K562 (cell line): Measurements from ENCODE around the gene PPP2R2B.

Source experiments
- ESRRA ChIP-seq: fragments of 450-650 bp; IDR thresholded peaks from 2 replicates; pipeline ENCODE4 v1.6.1; 2014; ENCODE audit warnings: low read depth, mild to moderate bottlenecking, moderate library complexity, borderline replicate concordance
- GABPB1 ChIP-seq: sonication (generic); formaldehyde crosslinking; IDR thresholded peaks from 2 replicates; pipeline ENCODE4 v1.8.0; 2022; ENCODE audit warnings: mild to moderate bottlenecking, missing genetic modification reagents
- RAD21 ChIP-seq, 2 experiments: fragments of 250-450 bp in 1 of 2; fragments of 450-650 bp in 1 of 2; sonication (Bioruptor Pico) in 1 of 2; formaldehyde crosslinking in 1 of 2; IDR thresholded peaks in 1 of 2; conservative IDR thresholded peaks in 1 of 2; 2 replicates each; pipeline versions ENCODE4 v1.4.0 to v1.8.0; 2020 to 2022; ENCODE audit warnings: mild to moderate bottlenecking in 2 of 2, moderate library complexity in 1 of 2
- SMAD2 ChIP-seq: fragments of 150-350 bp; IDR thresholded peaks from 2 replicates; pipeline ENCODE4 v1.6.1; 2014; ENCODE audit warnings: low read depth, mild to moderate bottlenecking, low read length
- ZNF197 ChIP-seq: fragments of 200-800 bp; sonication (Bioruptor generic); IDR thresholded peaks from 2 replicates; pipeline ENCODE4 v1.6.1; 2016; ENCODE audit warnings: low read depth, missing genetic modification characterization, missing compliant biosample characterization
- ZNF274 ChIP-seq: IDR thresholded peaks from 2 replicates; pipeline ENCODE4 v1.6.1; 2011; ENCODE audit warnings: low read depth, mild to moderate bottlenecking, low read length, moderate library complexity, borderline replicate concordance
- ZNF311 ChIP-seq: fragments of 250-450 bp; sonication (Bioruptor Pico); IDR thresholded peaks from 2 replicates; pipeline ENCODE4 v1.4.0; 2020; ENCODE audit warnings: mild to moderate bottlenecking, moderate library complexity
- TF ChIP-seq, protein P1 (sequence below): sonication (generic); formaldehyde crosslinking; IDR thresholded peaks from 2 replicates; pipeline ENCODE4 v1.8.1; 2023; ENCODE audit warnings: mild to moderate bottlenecking, missing genetic modification reagents, moderate library complexity
- TF ChIP-seq, protein P2 (sequence below), 3 experiments: IDR thresholded peaks in 2 of 3; conservative IDR thresholded peaks in 1 of 3; 2 replicates each; pipeline ENCODE4 v1.5.1; 2011 to 2012; ENCODE audit warnings: low read length in 3 of 3, mild to moderate bottlenecking in 3 of 3, control low read depth in 2 of 3, improper control_type of control experiment in 1 of 3, inconsistent platforms in 1 of 3, low read depth in 1 of 3, mixed read lengths in 1 of 3, moderate library complexity in 1 of 3; ENCODE audit not compliant: insufficient read depth in 2 of 3

DNA sequence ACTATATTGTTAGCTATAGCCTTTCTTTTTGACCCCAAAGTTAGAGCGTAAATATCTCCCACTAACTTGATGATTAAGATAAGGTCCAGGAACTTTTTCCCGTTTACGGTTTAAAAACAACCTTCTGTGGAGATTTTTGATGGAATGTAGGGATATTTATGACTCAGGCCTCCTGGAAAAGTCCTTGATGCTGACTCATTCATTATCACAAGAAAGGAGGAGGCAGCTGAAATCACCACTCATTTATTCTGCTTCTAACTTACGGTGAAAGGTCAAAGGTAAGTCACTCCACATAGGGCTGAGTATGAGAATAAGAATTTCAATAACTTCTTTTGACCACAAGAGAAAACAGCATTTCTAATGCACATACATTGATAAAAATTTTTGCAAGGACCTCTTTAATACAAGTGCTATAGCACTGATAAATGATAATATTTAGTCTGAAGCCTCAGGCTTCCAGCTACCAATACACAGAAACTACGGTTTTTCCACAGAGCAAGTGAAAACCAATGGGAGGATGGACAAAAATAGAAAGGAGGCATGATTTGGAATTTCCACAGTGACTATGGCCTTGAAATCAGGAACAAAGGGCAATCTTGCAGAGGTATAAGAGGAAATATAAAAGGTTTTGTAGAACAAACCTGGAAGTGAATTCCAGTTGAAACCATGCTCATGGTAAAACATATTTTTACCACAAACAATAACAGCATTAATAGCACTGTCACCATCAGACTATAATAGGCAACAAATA, 146.5 kb downstream of the PPP2R2B start:
- no peak for TF ChIP-seq ESRRA
- no peak for TF ChIP-seq ZNF311 (CRISPR knock-in tag)
- TF ChIP-seq, protein P1, sequence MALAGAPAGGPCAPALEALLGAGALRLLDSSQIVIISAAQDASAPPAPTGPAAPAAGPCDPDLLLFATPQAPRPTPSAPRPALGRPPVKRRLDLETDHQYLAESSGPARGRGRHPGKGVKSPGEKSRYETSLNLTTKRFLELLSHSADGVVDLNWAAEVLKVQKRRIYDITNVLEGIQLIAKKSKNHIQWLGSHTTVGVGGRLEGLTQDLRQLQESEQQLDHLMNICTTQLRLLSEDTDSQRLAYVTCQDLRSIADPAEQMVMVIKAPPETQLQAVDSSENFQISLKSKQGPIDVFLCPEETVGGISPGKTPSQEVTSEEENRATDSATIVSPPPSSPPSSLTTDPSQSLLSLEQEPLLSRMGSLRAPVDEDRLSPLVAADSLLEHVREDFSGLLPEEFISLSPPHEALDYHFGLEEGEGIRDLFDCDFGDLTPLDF (CRISPR knock-in tag): no peak
- TF ChIP-seq SMAD2: no peak
- TF ChIP-seq GABPB1 (CRISPR knock-in tag): no peak
- TF ChIP-seq, protein P2, sequence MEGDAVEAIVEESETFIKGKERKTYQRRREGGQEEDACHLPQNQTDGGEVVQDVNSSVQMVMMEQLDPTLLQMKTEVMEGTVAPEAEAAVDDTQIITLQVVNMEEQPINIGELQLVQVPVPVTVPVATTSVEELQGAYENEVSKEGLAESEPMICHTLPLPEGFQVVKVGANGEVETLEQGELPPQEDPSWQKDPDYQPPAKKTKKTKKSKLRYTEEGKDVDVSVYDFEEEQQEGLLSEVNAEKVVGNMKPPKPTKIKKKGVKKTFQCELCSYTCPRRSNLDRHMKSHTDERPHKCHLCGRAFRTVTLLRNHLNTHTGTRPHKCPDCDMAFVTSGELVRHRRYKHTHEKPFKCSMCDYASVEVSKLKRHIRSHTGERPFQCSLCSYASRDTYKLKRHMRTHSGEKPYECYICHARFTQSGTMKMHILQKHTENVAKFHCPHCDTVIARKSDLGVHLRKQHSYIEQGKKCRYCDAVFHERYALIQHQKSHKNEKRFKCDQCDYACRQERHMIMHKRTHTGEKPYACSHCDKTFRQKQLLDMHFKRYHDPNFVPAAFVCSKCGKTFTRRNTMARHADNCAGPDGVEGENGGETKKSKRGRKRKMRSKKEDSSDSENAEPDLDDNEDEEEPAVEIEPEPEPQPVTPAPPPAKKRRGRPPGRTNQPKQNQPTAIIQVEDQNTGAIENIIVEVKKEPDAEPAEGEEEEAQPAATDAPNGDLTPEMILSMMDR (IDR thresholded peaks at IDR 0.05 in 2 of 3, conservative IDR thresholded peaks at IDR 0.05 in 1 of 3; ENCODE audit: insufficient read depth in 2 of 3, low read depth in 1 of 3, low read length in 3 of 3): no peak
- TF ChIP-seq ZNF197 (CRISPR knock-in tag): no peak
- TF ChIP-seq RAD21 (CRISPR knock-in tag; conservative IDR thresholded peaks at IDR 0.05 in 1 of 2, IDR thresholded peaks at IDR 0.05 in 1 of 2): no peak
- TF ChIP-seq ZNF274: no peak
